HL-60 (cell line): Measurements from ENCODE around the gene MAGEB3.

ENCODE experiments used
- CTCF ChIP-seq: IDR thresholded peaks from one replicate; pipeline ENCODE4 v1.5.1; 2011; ENCODE audit warnings: low read length, control low read depth, inconsistent platforms; ENCODE audit not compliant: insufficient read depth
- GABPA ChIP-seq: IDR thresholded peaks from 2 replicates; pipeline ENCODE4 v1.6.1; 2012; ENCODE audit warnings: low read depth
- POLR2AphosphoS5 ChIP-seq: IDR thresholded peaks from 2 replicates; pipeline ENCODE4 v1.6.1; 2012; ENCODE audit warnings: low read depth
- REST ChIP-seq: IDR thresholded peaks from 2 replicates; pipeline ENCODE4 v1.6.1; 2012; ENCODE audit warnings: low read depth; ENCODE audit not compliant: insufficient replicate concordance
- SPI1 ChIP-seq: IDR thresholded peaks from 2 replicates; pipeline ENCODE4 v1.6.1; 2012; ENCODE audit warnings: low read depth, mild to moderate bottlenecking, borderline replicate concordance

- no peak for TF ChIP-seq GABPA
- no peak for TF ChIP-seq CTCF
- no peak for TF ChIP-seq POLR2AphosphoS5
- TF ChIP-seq REST, result no peak
- TF ChIP-seq SPI1, result no peak
Observed at GRCh38 chrX:30183554-30183953, 46.9 kb upstream of the MAGEB3 start.
